HG03175 (cell line): ENCODE data around the gene CREBL2.

Experiments
- ATAC-seq: cut with Tn5 transposase; IDR thresholded peaks from one replicate; pipeline ENCODE4 v1.9.1; 2021; ENCODE audit warnings: mild to moderate bottlenecking, moderate library complexity; ENCODE audit not compliant: unreplicated experiment

Gene CREBL2

DNA sequence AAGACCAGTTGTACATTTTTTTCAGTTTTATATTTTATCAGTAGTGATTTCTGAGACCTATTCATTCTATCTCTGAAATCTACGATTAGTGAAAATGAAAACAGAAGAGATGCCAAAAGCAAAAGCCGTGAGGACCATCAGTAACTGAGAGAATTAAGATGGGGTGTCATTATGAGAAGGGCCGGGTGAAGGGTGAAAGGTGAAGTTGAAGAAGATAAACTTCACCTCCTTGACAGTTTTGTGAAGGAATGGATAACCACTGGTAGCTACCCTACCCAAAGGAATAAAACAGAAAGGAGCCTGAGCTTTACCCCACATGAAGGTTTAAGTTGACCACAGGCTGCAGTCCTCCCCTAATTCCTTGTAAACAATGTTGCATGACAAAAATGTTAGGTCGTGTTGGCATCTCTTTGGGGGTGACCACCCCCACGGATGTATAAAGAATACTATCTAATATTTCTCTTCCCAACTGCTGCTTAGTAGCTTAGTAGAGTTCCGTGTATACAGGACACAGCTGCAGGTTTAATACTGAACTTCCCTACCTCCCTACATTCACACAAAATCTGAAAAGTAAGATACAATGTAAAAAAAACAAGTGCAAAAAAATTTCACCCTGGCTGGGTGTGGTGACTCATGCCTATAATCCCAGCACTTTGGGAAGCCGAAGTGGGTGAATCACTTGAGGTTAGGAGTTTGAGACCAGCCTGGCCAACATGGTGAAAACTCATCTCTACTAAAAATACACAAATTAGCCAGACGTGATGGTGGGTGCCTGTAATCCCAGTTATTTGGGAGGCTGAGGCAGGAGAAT, 60.4 kb downstream of the CREBL2 start:
- no peak for ATAC-seq

DNA sequence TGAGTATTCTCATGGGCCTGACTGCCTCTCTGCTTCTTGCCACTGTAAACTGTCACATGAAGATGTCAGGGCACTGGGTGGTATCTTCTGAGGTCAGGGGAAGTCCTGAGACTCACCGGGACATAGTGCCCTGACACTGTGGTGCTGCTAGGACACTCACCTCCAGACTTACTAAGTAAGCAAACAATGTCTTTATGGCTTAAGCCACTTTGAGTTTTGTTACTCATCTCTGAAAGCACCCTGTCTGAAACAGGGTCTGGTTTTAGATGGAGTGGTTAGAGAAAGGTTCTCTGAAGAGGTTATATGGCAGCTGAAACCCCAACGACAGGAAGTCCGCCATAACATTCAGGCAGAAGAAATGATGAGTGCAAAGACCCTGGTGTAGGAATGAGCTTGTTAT, 61.6 kb downstream of the CREBL2 start:
- no peak for ATAC-seq

DNA sequence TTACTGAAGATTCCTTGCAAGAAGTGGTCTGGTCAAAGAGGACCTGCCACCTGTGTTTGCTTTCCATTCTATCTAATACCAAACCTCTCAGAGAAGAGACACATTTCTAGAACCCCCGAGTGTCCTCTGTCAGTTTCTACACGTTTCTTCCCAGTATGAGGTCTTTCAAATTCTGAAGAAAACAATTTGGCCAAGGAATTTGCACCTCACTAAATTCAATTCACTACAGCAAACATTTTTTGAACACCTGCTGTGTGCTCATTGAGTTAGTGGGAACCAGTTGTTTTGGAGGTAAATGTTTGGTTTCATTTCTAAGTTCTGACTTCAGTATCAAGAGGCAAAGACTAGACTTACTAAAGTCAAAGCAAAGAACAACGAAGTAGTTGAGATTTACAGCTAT, 64.9 kb downstream of the CREBL2 start:
- no peak for ATAC-seq

DNA sequence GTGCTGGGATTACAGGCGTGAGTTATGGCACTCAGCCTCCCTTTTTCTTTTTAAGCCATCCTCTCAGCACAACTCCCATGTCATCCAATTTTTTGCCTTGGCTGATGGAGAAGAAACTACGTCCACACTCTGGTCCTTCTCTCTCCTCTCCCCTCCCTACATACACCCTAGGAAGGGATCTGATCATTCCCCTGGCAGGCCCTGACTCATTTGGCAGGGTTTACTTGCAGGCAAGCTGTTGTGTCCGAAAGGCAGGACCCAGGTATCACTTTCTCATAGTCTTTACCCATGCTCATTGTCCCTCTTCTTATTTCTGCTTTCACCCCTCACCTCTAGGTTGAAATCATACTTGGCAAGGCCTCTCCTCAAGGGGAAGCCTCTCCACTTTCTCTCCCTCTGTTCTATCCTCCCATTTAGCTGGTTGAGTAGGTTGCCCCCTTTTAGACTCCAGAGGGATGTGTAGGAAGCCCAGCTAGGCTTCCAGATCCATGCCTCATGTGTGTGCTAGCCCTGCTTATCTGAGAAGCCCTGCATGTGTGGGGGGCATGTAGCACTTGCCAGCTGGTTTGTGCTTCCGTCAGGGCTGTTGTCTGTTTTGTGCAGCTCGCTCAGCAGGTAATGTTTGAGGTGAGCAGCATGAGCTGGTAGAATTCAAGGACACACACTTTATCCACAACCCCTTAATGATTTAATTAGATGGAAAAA, 69.5 kb downstream of the CREBL2 start:
- no peak for ATAC-seq

DNA sequence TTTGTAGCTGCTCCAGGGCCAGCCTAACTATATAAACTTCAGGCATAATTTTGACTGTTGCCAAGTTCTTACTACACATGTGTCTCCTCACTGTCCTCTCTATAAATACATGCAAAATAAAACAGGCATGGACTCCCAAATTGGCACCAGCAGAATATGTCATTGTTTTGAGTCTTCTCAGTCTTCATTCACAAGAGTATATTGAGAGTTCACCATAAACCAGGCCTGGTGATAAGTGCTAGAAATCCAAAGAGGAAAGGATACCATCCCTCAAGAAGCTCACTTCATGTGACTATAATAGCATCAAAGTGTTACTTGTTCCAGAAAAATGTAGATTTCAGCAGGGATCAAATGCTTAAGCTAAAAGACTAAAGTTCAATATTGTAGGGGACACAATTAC, 70.6 kb downstream of the CREBL2 start:
- no peak for ATAC-seq

DNA sequence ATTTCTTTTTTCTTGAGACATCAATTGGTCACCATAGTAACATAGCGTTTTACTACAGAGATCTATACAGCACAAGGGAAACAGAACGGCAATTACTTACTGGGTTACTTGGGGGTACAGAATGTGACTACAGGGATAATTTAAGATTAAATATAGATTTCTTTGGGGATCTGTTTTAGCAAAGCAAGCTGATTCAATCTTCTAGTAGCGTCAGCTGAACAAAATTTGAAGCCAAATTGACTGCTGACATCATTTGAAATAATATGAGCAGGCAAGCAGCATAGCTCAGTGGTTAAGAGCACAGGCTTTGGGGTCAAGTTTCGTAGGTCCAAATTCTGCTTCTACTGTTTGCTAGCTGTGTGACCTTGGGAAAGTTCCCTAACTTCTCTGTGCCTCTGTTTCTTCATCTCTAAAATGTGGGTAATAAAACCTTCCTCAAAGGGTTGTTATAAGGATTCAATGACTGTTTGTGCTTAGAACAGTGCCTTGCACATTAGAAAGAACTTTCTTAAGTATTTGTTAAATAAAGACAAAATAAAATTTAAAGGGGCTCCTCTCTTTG, 71.5 kb downstream of the CREBL2 start:
- ATAC-seq: no peak

DNA sequence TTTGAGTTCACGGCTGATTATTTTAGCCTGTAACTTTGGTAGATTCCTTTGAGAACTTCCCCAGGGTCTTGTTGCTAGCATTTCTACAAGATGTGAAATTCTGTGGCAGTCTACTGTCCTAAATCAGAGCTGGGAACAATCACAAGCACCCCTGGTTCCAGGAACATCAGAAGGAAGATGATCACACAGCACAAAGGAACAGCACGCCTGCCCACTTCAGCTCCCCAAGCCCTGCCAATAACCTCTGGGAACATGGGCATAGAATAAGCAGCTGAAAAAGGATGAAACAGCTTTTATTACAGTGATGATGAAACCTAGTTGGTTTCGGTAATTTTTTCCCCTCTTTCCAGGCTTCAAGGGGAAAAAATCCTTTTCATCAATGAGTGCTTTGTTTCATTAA, 72.0 kb downstream of the CREBL2 start:
- ATAC-seq: no peak

DNA sequence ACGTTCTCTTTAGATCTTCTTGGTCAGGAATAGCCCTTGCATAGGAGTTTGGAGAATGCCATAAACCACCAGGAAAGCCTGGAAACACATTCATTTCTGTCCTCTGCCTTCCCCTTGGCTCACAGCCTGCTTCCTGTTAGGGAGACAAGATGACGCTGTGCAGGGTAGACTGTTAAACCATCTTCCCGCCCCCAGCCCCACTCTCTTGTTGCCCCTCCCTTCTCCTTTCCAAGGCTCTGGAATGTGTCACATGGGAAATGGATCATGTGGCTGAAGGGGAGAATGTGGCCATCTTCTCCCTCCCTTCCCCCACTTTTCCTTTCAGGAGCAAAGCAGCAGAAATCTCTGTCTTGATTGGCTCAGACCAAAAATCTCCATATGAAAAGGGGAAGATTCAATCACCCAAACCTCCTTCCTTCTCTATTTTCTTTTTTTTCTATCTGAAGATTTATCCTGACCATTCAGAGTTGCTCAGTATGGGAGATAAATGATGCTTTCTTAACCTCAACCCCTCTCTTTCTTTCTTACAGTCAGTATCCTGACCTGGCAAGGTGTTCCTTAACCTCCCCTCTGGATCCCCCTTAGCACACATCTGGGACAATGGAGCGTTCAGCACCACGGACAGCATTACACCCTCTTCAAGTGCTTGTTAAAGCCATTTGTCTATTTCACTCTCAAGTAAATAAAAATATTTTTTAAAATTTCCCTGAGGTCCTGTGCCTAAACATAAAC, 72.9 kb downstream of the CREBL2 start:
- ATAC-seq: no peak

DNA sequence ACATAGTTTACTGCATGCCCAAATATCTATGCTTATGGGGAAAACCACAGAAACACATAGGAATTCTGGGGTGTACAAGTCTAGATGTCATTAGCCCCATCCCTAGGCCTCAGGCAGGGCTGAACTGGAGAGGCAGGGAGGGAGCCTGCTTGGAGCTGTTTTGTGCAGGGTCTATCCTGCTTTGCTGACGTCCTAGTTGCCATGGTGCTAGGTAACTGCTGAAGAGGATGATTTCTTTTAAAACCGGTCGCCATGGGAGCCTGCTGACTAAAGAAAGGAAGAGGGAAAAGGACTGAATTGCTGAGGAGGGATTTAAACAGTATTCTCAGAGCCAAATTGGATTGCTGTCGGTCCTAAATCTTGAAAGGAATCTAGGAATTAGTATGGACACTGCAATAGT, 73.6 kb downstream of the CREBL2 start:
- ATAC-seq: no peak

DNA sequence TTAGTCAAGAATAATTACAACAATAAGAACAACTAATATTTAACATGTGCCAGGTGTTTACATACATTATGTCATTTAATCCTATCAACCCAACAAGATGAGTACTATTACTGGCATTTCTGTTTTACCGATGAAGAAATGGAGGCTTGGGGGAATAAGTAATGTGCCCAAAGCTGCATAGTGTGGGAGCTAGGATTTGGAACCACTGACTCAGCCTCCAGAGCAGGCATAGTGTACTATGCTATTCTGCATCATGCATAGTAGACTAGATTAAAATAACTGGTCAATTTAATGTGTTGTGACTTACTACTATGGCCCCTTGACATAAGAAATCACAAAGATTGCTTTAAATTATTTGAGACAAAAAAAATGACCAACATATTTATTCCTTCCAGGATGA, 74.8 kb downstream of the CREBL2 start:
- no peak for ATAC-seq

DNA sequence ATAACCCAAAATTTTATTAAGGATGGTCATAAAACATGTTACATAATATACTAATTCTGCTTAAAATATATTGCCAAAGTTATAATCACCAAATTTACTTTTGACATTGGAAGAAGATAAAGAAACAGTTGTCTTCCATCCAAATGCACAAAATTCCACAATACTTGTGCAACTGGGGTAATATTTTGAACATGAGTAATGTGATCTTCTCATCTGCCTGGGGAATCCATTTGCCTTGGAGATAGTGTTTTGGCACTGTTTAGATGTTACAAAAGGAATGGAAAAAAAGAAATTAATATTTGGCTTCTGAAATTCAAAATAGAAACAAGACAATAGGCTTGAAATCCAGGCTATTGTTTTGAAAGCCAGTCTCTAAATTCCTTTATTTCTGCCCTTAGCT, 75.2 kb downstream of the CREBL2 start:
- no peak for ATAC-seq

DNA sequence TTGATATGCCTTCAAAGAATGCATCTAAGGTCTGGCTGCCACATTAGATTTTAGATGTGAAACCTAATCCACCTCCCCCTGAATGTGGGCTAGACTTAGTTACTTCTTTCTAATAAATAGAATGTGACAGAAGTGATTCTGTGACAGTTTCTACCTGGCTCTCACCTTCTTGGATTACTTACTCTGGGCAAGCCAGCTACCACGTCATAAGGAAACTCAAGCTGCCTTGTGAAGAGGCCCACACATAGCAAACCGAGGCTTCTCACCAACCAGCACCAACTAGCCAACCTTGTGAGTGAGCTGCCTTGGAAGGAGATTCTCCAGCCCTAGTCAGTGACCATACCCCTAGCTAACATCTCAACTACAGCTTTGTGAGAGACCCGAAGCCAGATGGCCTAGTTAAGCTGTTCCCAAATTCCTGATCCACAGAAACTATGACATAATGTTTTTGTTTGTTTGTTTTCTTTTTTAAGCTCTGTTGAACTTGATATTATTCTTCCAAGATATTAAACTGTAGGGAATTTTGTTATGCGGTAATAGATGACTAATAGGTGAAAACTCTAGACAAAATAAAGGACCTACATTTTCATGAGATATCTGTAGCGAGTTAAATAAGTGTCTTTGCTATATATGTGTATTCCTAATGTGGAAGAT, 78.1 kb downstream of the CREBL2 start:
- no peak for ATAC-seq

DNA sequence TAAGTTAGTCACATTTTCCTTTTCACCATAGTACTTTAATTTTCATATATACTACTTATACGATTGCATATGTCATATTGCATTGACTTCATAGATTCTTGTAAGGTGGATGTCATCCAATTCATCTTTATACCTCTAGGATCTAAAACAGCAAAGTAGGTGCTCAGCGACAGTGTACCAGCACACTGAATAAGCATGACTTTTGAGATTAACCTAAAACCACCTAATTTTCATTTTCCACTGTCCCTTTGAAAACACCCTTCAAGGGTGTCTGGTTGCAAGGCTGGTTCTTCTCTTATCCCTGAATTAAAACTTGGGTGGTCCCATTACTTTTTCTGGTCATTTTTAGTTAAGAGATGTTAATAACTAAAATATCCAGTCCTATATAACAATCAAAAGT, 79.9 kb downstream of the CREBL2 start:
- ATAC-seq: no peak

DNA sequence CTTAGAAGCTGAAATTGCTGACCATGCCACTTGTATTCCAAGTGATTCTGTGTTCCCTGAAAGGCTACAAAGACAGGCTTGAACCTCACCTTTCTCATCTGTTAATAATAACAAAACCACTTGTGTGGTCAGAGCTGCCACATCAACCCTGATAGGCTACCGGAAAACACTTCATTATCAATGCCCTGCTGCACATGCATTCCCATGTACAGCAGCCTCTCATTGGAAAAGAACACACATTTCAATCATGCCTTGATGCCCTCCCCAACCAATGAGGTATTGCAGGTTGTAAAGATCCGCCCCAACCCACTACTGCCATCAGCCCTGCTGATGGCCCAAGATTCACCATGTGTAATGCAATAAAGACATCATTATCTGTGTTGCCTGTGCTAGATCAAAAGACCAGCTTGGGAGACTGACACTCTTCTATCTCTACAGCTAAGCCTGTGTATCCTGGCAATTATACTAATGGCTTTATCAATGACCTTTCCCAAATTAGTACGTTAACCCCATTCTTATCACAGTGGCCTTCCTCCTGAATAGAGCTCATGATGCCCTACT, 81.5 kb downstream of the CREBL2 start:
- no peak for ATAC-seq
